Smooth muscle cell (in vitro differentiated cells): Measurements from ENCODE around the gene FAM131B. TPM values are rescaled to one million over a fixed set of nuclear protein-coding genes. Genes with fewer than 3 reads are reported as not detected.
"Not testable (repeated sequence)": the region's sequence is repeated elsewhere in the genome, so short reads cannot be mapped to it uniquely, and the experiment has no call there.

Experiments
- DNase-seq: peaks from one replicate; lab custom pipeline; 2025; ENCODE audit not compliant: unreplicated experiment; lab: John Stamatoyannopoulos, UW
- H2AFZ ChIP-seq: fragments of 200-600 bp; sonication (generic); 2 replicates; pipeline ENCODE4 v1.6.0; 2016; ENCODE audit warnings: antibody characterized with exemption, low read depth, mild to moderate bottlenecking
- H3F3A ChIP-seq: fragments of 200-600 bp; sonication (generic); 2 replicates; pipeline ENCODE4 v1.6.0; 2017; ENCODE audit warnings: antibody characterized with exemption, low read depth
- H3K27ac ChIP-seq: fragments of 200-600 bp; sonication (generic); 2 replicates; pipeline ENCODE4 v1.5.1; 2016; ENCODE audit warnings: low read depth, mild to moderate bottlenecking
- H3K27me3 ChIP-seq: fragments of 200-600 bp; sonication (generic); 2 replicates; pipeline ENCODE4 v1.6.1; 2016; ENCODE audit warnings: low read depth, mild to moderate bottlenecking
- H3K36me3 ChIP-seq: fragments of 200-600 bp; sonication (generic); 2 replicates; pipeline ENCODE4 v1.5.1; 2016; ENCODE audit warnings: low read depth
- H3K4me1 ChIP-seq: fragments of 200-600 bp; sonication (generic); 2 replicates; pipeline ENCODE4 v1.5.1; 2016; ENCODE audit warnings: low read depth
- H3K4me2 ChIP-seq: fragments of 200-600 bp; sonication (generic); 2 replicates; pipeline ENCODE4 v1.6.0; 2016; ENCODE audit warnings: mild to moderate bottlenecking
- H3K4me3 ChIP-seq: fragments of 200-600 bp; sonication (generic); 2 replicates; pipeline ENCODE4 v1.5.1; 2016; ENCODE audit warnings: mild to moderate bottlenecking
- H3K79me2 ChIP-seq: fragments of 200-600 bp; sonication (generic); 2 replicates; pipeline ENCODE4 v1.6.0; 2016; ENCODE audit warnings: low read depth, mild to moderate bottlenecking
- H3K9ac ChIP-seq: fragments of 200-600 bp; sonication (generic); 2 replicates; pipeline ENCODE4 v1.6.0; 2016; ENCODE audit warnings: low read depth
- H3K9me3 ChIP-seq: fragments of 200-600 bp; sonication (generic); replicated peaks from 2 replicates; pipeline ENCODE4 v1.5.1; 2016; ENCODE audit warnings: low read depth
- H4K20me1 ChIP-seq: fragments of 200-600 bp; sonication (generic); 2 replicates; pipeline ENCODE4 v1.6.0; 2016; ENCODE audit warnings: low read depth
- CTCF ChIP-seq: fragments of 200-600 bp; sonication (generic); IDR thresholded peaks from 2 replicates; pipeline ENCODE4 v1.5.1; 2017; ENCODE audit warnings: borderline replicate concordance, mild to moderate bottlenecking, antibody characterized with exemption; ENCODE audit not compliant: insufficient read depth, poor library complexity, severe bottlenecking
- WGBS: methylation state at CpG from one replicate; pipeline ENCODE4 v1.1.7; 2016; ENCODE audit warnings: low lambda C conversion rate; 5-methylcytosine and 5-hydroxymethylcytosine counted together
- polyA plus RNA-seq: library from polyadenylated mRNA; unstranded; fragments of >200 nt; fragmentation: Nextera tagmentation; extraction: Ambion mirVana; gene quantifications from 2 replicates; pipeline ENCODE4 v1.2.1, GENCODE V29; 2016
- total RNA-seq: library from RNA; depleted of rRNA; stranded (reverse); fragments of >200 nt; gene quantifications from 2 replicates; pipeline ENCODE4 v1.2.3, GENCODE V29; 2014

Gene FAM131B
- total and polyA plus RNA-seq, 2 experiments from 2014 or later, result 0.03 to 0.31 TPM

- H3K27me3 ChIP-seq, result no peaks in the 10 kb centered on the region
- H3F3A ChIP-seq, result peaks cover 25% of the 10 kb centered on the region
- no peak overlapping the region for H2AFZ ChIP-seq
- no peaks in the 10 kb centered on the region for H3K79me2 ChIP-seq
- no peak for DNase-seq
- H3K4me3 ChIP-seq, result no peak overlapping the region
- no peak overlapping the region for H3K4me2 ChIP-seq
- no peak overlapping the region for H3K9ac ChIP-seq
- no peaks in the 10 kb centered on the region for H3K9me3 ChIP-seq
- H3K4me1 ChIP-seq, result no peaks in the 10 kb centered on the region
- H4K20me1 ChIP-seq, result peaks cover 44% of the 10 kb centered on the region
- H3K27ac ChIP-seq, result no peak overlapping the region
- H3K36me3 ChIP-seq, result no peaks in the 10 kb centered on the region
- no peak for TF ChIP-seq CTCF
- WGBS, result 97% methylated on average over 6 of the region's 6 CpGs
Observed at GRCh38 chr7:143394777-143395176, 32.3 kb upstream of the FAM131B start.

GRCh38 chr7:143394068-143394467 is 31.6 kb upstream of the FAM131B start:
- Histone ChIP-seq H3K27ac (no peak overlapping the region), H2AFZ (no peak overlapping the region), H3K27me3 (no peaks in the 10 kb centered on the region), H3K36me3 (no peaks in the 10 kb centered on the region), H3F3A (peaks cover 31% of the 10 kb centered on the region), H3K4me3 (no peak overlapping the region), H3K9me3 (no peaks in the 10 kb centered on the region), H3K4me2 (no peak overlapping the region), H4K20me1 (peaks cover 52% of the 10 kb centered on the region), H3K9ac (no peak overlapping the region), H3K4me1 (no peaks in the 10 kb centered on the region), H3K79me2 (no peaks in the 10 kb centered on the region)
- WGBS, result 93% methylated on average over 6 of the region's 6 CpGs
- no peak for DNase-seq
- no peak for TF ChIP-seq CTCF

- Histone ChIP-seq H3K4me3 (no peak overlapping the region), H3K9ac (no peak overlapping the region), H4K20me1 (peaks cover 58% of the 10 kb centered on the region), H3K27me3 (no peaks in the 10 kb centered on the region), H3K27ac (no peak overlapping the region), H3K4me1 (no peaks in the 10 kb centered on the region), H3K79me2 (no peaks in the 10 kb centered on the region), H3K4me2 (no peak overlapping the region), H3K36me3 (no peaks in the 10 kb centered on the region), H3F3A (peaks cover 33% of the 10 kb centered on the region), H3K9me3 (no peaks in the 10 kb centered on the region), H2AFZ (no peak overlapping the region)
- 93% methylated on average over 14 of the region's 14 CpGs for WGBS
- DNase-seq, result no peak
- no peak for TF ChIP-seq CTCF
Observed at GRCh38 chr7:143393267-143394041, 30.9 kb upstream of the FAM131B start.

GRCh38 chr7:143392875-143393266 is 30.4 kb upstream of the FAM131B start:
- no peaks in the 10 kb centered on the region for H3K36me3 ChIP-seq
- TF ChIP-seq CTCF, result no peak
- 98% methylated on average over 6 of the region's 6 CpGs for WGBS
- H3F3A ChIP-seq, result peaks cover 36% of the 10 kb centered on the region
- H3K4me2 ChIP-seq, result no peak overlapping the region
- H3K79me2 ChIP-seq, result no peaks in the 10 kb centered on the region
- H4K20me1 ChIP-seq, result peaks cover 64% of the 10 kb centered on the region
- H2AFZ ChIP-seq, result no peak overlapping the region
- H3K9me3 ChIP-seq, result no peaks in the 10 kb centered on the region
- no peaks in the 10 kb centered on the region for H3K4me1 ChIP-seq
- H3K4me3 ChIP-seq, result no peak overlapping the region
- no peaks in the 10 kb centered on the region for H3K27me3 ChIP-seq
- no peak overlapping the region for H3K27ac ChIP-seq
- no peak for DNase-seq
- H3K9ac ChIP-seq, result no peak overlapping the region

GRCh38 chr7:143392427-143392826 is 29.9 kb upstream of the FAM131B start:
- Histone ChIP-seq H3K27ac (peak overlapping the region; percentile 59), H4K20me1 (peaks cover 68% of the 10 kb centered on the region), H3K4me2 (peak overlapping the region; percentile 62), H3F3A (peaks cover 36% of the 10 kb centered on the region)
- not testable (repeated sequence) for H3K4me1 ChIP-seq, H3K27me3 ChIP-seq, DNase-seq, H3K36me3 ChIP-seq, H3K9ac ChIP-seq, H3K9me3 ChIP-seq, H3K79me2 ChIP-seq, H3K4me3 ChIP-seq, H2AFZ ChIP-seq
- WGBS, result 97% methylated on average over 8 of the region's 8 CpGs
